ENCODE data around the gene GBP6.
"Not testable (repeated sequence)": the region's sequence is repeated elsewhere in the genome, so short reads cannot be mapped to it uniquely, and the experiment has no call there.

GBP6 gene

GRCh38 chr1:89354205-89354604 is 9.7 kb upstream of the GBP6 start:
- H3K9me3 ChIP-seq (ENCODE audit: insufficient read depth, low read depth, low read length): no peaks in the 10 kb centered on the region
- H3K9ac ChIP-seq (ENCODE audit: low read depth, low read length): no peak overlapping the region
- no peaks in the 10 kb centered on the region for H3K36me3 ChIP-seq (ENCODE audit: insufficient read depth, low read depth, low read length)
- H3K27ac ChIP-seq (ENCODE audit: low read length): no peak overlapping the region
- no peaks in the 10 kb centered on the region for H3K27me3 ChIP-seq (ENCODE audit: insufficient read depth, low read length)
- 0 out of 2 replicates have a peak, but pooled peaks cover 4% of the 10 kb centered on the region for H3K4me1 ChIP-seq (ENCODE audit: insufficient read depth, low read length)
- no peak overlapping the region for H3K4me3 ChIP-seq (ENCODE audit: low read length)

GRCh38 chr1:89355056-89355455 is 8.8 kb upstream of the GBP6 start:
- Histone ChIP-seq H3K4me1 (ENCODE audit: insufficient read depth, low read length) (0 out of 2 replicates have a peak, but pooled peaks cover 4% of the 10 kb centered on the region), H3K27ac (ENCODE audit: low read length) (no peak overlapping the region), H3K27me3 (ENCODE audit: insufficient read depth, low read length) (no peaks in the 10 kb centered on the region), H3K9me3 (ENCODE audit: insufficient read depth, low read depth, low read length) (no peaks in the 10 kb centered on the region), H3K36me3 (ENCODE audit: insufficient read depth, low read depth, low read length) (no peaks in the 10 kb centered on the region), H3K4me3 (ENCODE audit: low read length) (no peak overlapping the region), H3K9ac (ENCODE audit: low read depth, low read length) (no peak overlapping the region)

- H3K36me3 ChIP-seq (ENCODE audit: insufficient read depth, low read depth, low read length): no peaks in the 10 kb centered on the region
- peaks cover under 1% of the 10 kb centered on the region; the same call in 1 of the 2 replicates for H3K4me1 ChIP-seq (ENCODE audit: insufficient read depth, low read length)
- H3K27me3 ChIP-seq (ENCODE audit: insufficient read depth, low read length): no peaks in the 10 kb centered on the region
- no peak overlapping the region for H3K27ac ChIP-seq (ENCODE audit: low read length)
- no peak overlapping the region for H3K9ac ChIP-seq (ENCODE audit: low read depth, low read length)
- H3K9me3 ChIP-seq (ENCODE audit: insufficient read depth, low read depth, low read length): no peaks in the 10 kb centered on the region
- no peak overlapping the region for H3K4me3 ChIP-seq (ENCODE audit: low read length)
Observed at GRCh38 chr1:89356658-89357400, 7.0 kb upstream of the GBP6 start.

- no peaks in the 10 kb centered on the region for H3K36me3 ChIP-seq (ENCODE audit: insufficient read depth, low read depth, low read length)
- no peak overlapping the region for H3K4me3 ChIP-seq (ENCODE audit: low read length)
- H3K4me1 ChIP-seq (ENCODE audit: insufficient read depth, low read length): peaks cover 3% of the 10 kb centered on the region; the same call in 1 of the 2 replicates
- no peak overlapping the region for H3K27ac ChIP-seq (ENCODE audit: low read length)
- no peaks in the 10 kb centered on the region for H3K27me3 ChIP-seq (ENCODE audit: insufficient read depth, low read length)
- no peaks in the 10 kb centered on the region for H3K9me3 ChIP-seq (ENCODE audit: insufficient read depth, low read depth, low read length)
- H3K9ac ChIP-seq (ENCODE audit: low read depth, low read length): no peak overlapping the region
Observed at GRCh38 chr1:89358287-89358893, 5.5 kb upstream of the GBP6 start.

GRCh38 chr1:89360716-89361115 is 3.1 kb upstream of the GBP6 start:
- no peak overlapping the region for H3K27ac ChIP-seq (ENCODE audit: low read length)
- peaks cover 6% of the 10 kb centered on the region; the same call in 1 of the 2 replicates for H3K4me1 ChIP-seq (ENCODE audit: insufficient read depth, low read length)
- H3K36me3 ChIP-seq (ENCODE audit: insufficient read depth, low read depth, low read length): no peaks in the 10 kb centered on the region
- no peaks in the 10 kb centered on the region for H3K27me3 ChIP-seq (ENCODE audit: insufficient read depth, low read length)
- no peak overlapping the region for H3K9ac ChIP-seq (ENCODE audit: low read depth, low read length)
- no peaks in the 10 kb centered on the region for H3K9me3 ChIP-seq (ENCODE audit: insufficient read depth, low read depth, low read length)
- no peak overlapping the region for H3K4me3 ChIP-seq (ENCODE audit: low read length)

- Histone ChIP-seq H3K27me3 (ENCODE audit: insufficient read depth, low read length) (no peaks in the 10 kb centered on the region), H3K4me3 (ENCODE audit: low read length) (no peak overlapping the region), H3K9ac (ENCODE audit: low read depth, low read length) (no peak overlapping the region), H3K36me3 (ENCODE audit: insufficient read depth, low read depth, low read length) (no peaks in the 10 kb centered on the region), H3K9me3 (ENCODE audit: insufficient read depth, low read depth, low read length) (no peaks in the 10 kb centered on the region), H3K27ac (ENCODE audit: low read length) (no peak overlapping the region), H3K4me1 (ENCODE audit: insufficient read depth, low read length) (peaks cover 6% of the 10 kb centered on the region; the same call in 1 of the 2 replicates)
Observed at GRCh38 chr1:89361681-89362080, 2.2 kb upstream of the GBP6 start.

- Histone ChIP-seq H3K27ac (ENCODE audit: low read length) (no peak overlapping the region), H3K4me1 (ENCODE audit: insufficient read depth, low read length) (peaks cover 6% of the 10 kb centered on the region; the same call in 1 of the 2 replicates), H3K36me3 (ENCODE audit: insufficient read depth, low read depth, low read length) (no peaks in the 10 kb centered on the region), H3K9me3 (ENCODE audit: insufficient read depth, low read depth, low read length) (no peaks in the 10 kb centered on the region), H3K9ac (ENCODE audit: low read depth, low read length) (no peak overlapping the region), H3K27me3 (ENCODE audit: insufficient read depth, low read length) (no peaks in the 10 kb centered on the region), H3K4me3 (ENCODE audit: low read length) (no peak overlapping the region)
Observed at GRCh38 chr1:89363196-89363595, 663 bp upstream of the GBP6 start.

GRCh38 chr1:89364954-89365550 is 1.2 kb downstream of the GBP6 start:
- no peak overlapping the region for H3K27ac ChIP-seq (ENCODE audit: low read length)
- H3K9ac ChIP-seq (ENCODE audit: low read depth, low read length): no peak overlapping the region
- H3K4me3 ChIP-seq (ENCODE audit: low read length): no peak overlapping the region
- H3K9me3 ChIP-seq (ENCODE audit: insufficient read depth, low read depth, low read length): no peaks in the 10 kb centered on the region
- H3K36me3 ChIP-seq (ENCODE audit: insufficient read depth, low read depth, low read length): no peaks in the 10 kb centered on the region
- H3K4me1 ChIP-seq (ENCODE audit: insufficient read depth, low read length): peaks cover 6% of the 10 kb centered on the region; the same call in 1 of the 2 replicates
- H3K27me3 ChIP-seq (ENCODE audit: insufficient read depth, low read length): no peaks in the 10 kb centered on the region

- Histone ChIP-seq H3K9me3 (ENCODE audit: insufficient read depth, low read depth, low read length) (no peaks in the 10 kb centered on the region), H3K4me3 (ENCODE audit: low read length) (no peak overlapping the region), H3K4me1 (ENCODE audit: insufficient read depth, low read length) (peaks cover 3% of the 10 kb centered on the region; the same call in 1 of the 2 replicates), H3K36me3 (ENCODE audit: insufficient read depth, low read depth, low read length) (no peaks in the 10 kb centered on the region), H3K9ac (ENCODE audit: low read depth, low read length) (no peak overlapping the region), H3K27me3 (ENCODE audit: insufficient read depth, low read length) (no peaks in the 10 kb centered on the region), H3K27ac (ENCODE audit: low read length) (no peak overlapping the region)
Observed at GRCh38 chr1:89367221-89367620, 3.4 kb downstream of the GBP6 start.

- Histone ChIP-seq H3K9me3 (ENCODE audit: insufficient read depth, low read depth, low read length) (no peaks in the 10 kb centered on the region), H3K27ac (ENCODE audit: low read length) (no peak overlapping the region), H3K4me1 (ENCODE audit: insufficient read depth, low read length) (no peaks in the 10 kb centered on the region), H3K27me3 (ENCODE audit: insufficient read depth, low read length) (no peaks in the 10 kb centered on the region), H3K9ac (ENCODE audit: low read depth, low read length) (no peak overlapping the region), H3K36me3 (ENCODE audit: insufficient read depth, low read depth, low read length) (no peaks in the 10 kb centered on the region), H3K4me3 (ENCODE audit: low read length) (no peak overlapping the region)
Observed at GRCh38 chr1:89369331-89369730, 5.5 kb downstream of the GBP6 start.

- not testable (repeated sequence) for H3K36me3 ChIP-seq (ENCODE audit: insufficient read depth, low read depth, low read length); H3K9me3 ChIP-seq (ENCODE audit: insufficient read depth, low read depth, low read length); H3K27ac ChIP-seq (ENCODE audit: low read length); H3K27me3 ChIP-seq (ENCODE audit: insufficient read depth, low read length); H3K9ac ChIP-seq (ENCODE audit: low read depth, low read length); H3K4me3 ChIP-seq (ENCODE audit: low read length)
- H3K4me1 ChIP-seq (ENCODE audit: insufficient read depth, low read length): peaks cover 12% of the 10 kb centered on the region; the same call in 1 of the 2 replicates
Observed at GRCh38 chr1:89373810-89374209, 10.0 kb downstream of the GBP6 start.

- H3K27me3 ChIP-seq (ENCODE audit: insufficient read depth, low read length): no peaks in the 10 kb centered on the region
- H3K4me1 ChIP-seq (ENCODE audit: insufficient read depth, low read length): peaks cover 12% of the 10 kb centered on the region; the same call in 1 of the 2 replicates
- H3K9me3 ChIP-seq (ENCODE audit: insufficient read depth, low read depth, low read length): no peaks in the 10 kb centered on the region
Observed at GRCh38 chr1:89378001-89378400, 14.1 kb downstream of the GBP6 start.

More at GRCh38 chr1:89378001-89378400, 14.1 kb downstream of the GBP6 start:
- Histone ChIP-seq H3K9ac (ENCODE audit: low read depth, low read length) (no peak overlapping the region), H3K4me3 (ENCODE audit: low read length) (no peak overlapping the region), H3K27ac (ENCODE audit: low read length) (no peak overlapping the region), H3K36me3 (ENCODE audit: insufficient read depth, low read depth, low read length) (no peaks in the 10 kb centered on the region)
